Neural crest cell (in vitro differentiated cells): Measurements from ENCODE around the gene PSMA1. TPM values are rescaled to one million over a fixed set of nuclear protein-coding genes. Genes with fewer than 3 reads are reported as not detected.
"Not testable (repeated sequence)": the region's sequence is repeated elsewhere in the genome, so short reads cannot be mapped to it uniquely, and the experiment has no call there.

Source experiments
- DNase-seq: peaks from one replicate; pipeline ENCODE4 v3.0.0; 2021; ENCODE audit warnings: low read depth, mixed read lengths, low spot score
- H3K27ac Mint-ChIP-seq: one replicate; pipeline ENCODE4 v1.8.0; 2021; ENCODE audit warnings: mild to moderate bottlenecking, mixed read lengths; ENCODE audit not compliant: unreplicated experiment
- H3K27me3 Mint-ChIP-seq: 2 replicates; pipeline ENCODE4 v1.8.0; 2021; ENCODE audit warnings: low read depth, mild to moderate bottlenecking, mixed read lengths
- H3K36me3 Mint-ChIP-seq: 2 replicates; pipeline ENCODE4 v1.8.0; 2021; ENCODE audit warnings: low read depth, mild to moderate bottlenecking, mixed read lengths
- H3K4me1 Mint-ChIP-seq: 2 replicates; pipeline ENCODE4 v1.8.0; 2021; ENCODE audit warnings: mixed read lengths
- H3K4me3 Mint-ChIP-seq: one replicate; pipeline ENCODE4 v1.8.0; 2021; ENCODE audit warnings: mild to moderate bottlenecking, mixed read lengths
- H3K9me3 Mint-ChIP-seq: 2 replicates; pipeline ENCODE4 v1.8.0; 2021; ENCODE audit warnings: mixed read lengths
- CTCF ChIP-seq: fragments of 200-600 bp; sonication (generic); conservative IDR thresholded peaks from 2 replicates; pipeline ENCODE4 v1.5.0; 2021; ENCODE audit warnings: antibody characterized with exemption, mild to moderate bottlenecking
- long read RNA-seq: library from polyadenylated mRNA; unstranded; transcript quantifications from one replicate; pipeline ENCODE4 v2.0.0, GENCODE V29; 2020
- total RNA-seq: library from RNA; stranded (reverse); gene quantifications from 2 replicates; pipeline ENCODE4 v1.2.1, GENCODE V29; 2021

PSMA1 gene
- 172 and 190 TPM in 2 replicates for total RNA-seq
- long read RNA-seq, transcript PSMA1-209 (10 exons, 1,527 nt), result minor isoform, 36 of 633 reads
- long read RNA-seq, transcript PSMA1-201 (10 exons, 1,505 nt), result major isoform, 505 of 633 reads
- long read RNA-seq, partial matches to known transcripts, result 7 of 633 reads
- long read RNA-seq, other reads (novel, unspliced or antisense), result 80 of 633 reads

- peaks cover 4% of the 10 kb centered on the region for H3K36me3 Mint-ChIP-seq
- H3K9me3 Mint-ChIP-seq, result no peaks in the 10 kb centered on the region
- peak within 1 kb of the TSS; percentile 98 for H3K27ac Mint-ChIP-seq
- DNase-seq, result peak; percentile 85
- no peaks in the 10 kb centered on the region for H3K27me3 Mint-ChIP-seq
- peak within 1 kb of the TSS; percentile 94 for H3K4me3 Mint-ChIP-seq
- peaks cover 20% of the 10 kb centered on the region for H3K4me1 Mint-ChIP-seq
- peak; percentile 34 for TF ChIP-seq CTCF
These were observed at the start of gene PSMA1 for GRCh38 chr11:14519917-14520746. TSS of gene PSMA1 (minus strand) at chr11:14520386. CDS start at chr11:14520299, 87 bp downstream.

- not testable (repeated sequence) for DNase-seq, H3K27ac Mint-ChIP-seq, H3K27me3 Mint-ChIP-seq, H3K4me1 Mint-ChIP-seq, H3K4me3 Mint-ChIP-seq
- Mint-ChIP-seq H3K9me3 (peaks cover 19% of the 10 kb centered on the region), H3K36me3 (peaks cover 28% of the 10 kb centered on the region)
These were observed 49.3 kb upstream of the PSMA1 start for GRCh38 chr11:14569516-14569915.

GRCh38 chr11:14567064-14567651 is 47.0 kb upstream of the PSMA1 start:
- no peak overlapping the region for H3K4me3 Mint-ChIP-seq
- H3K9me3 Mint-ChIP-seq, result peaks cover 15% of the 10 kb centered on the region
- H3K36me3 Mint-ChIP-seq, result peaks cover 23% of the 10 kb centered on the region
- H3K27me3 Mint-ChIP-seq, result no peaks in the 10 kb centered on the region
- no peak for DNase-seq
- no peak for TF ChIP-seq CTCF
- H3K27ac Mint-ChIP-seq, result no peak overlapping the region
- no peaks in the 10 kb centered on the region for H3K4me1 Mint-ChIP-seq

- Mint-ChIP-seq H3K9me3 (peaks cover 11% of the 10 kb centered on the region), H3K27me3 (no peaks in the 10 kb centered on the region), H3K27ac (no peak overlapping the region), H3K4me1 (no peaks in the 10 kb centered on the region), H3K36me3 (peaks cover 22% of the 10 kb centered on the region), H3K4me3 (no peak overlapping the region)
- no peak for DNase-seq
- no peak for TF ChIP-seq CTCF
These were observed 46.3 kb upstream of the PSMA1 start for GRCh38 chr11:14566331-14567063.

- TF ChIP-seq CTCF, result no peak
- Mint-ChIP-seq H3K27ac (no peak overlapping the region), H3K36me3 (peaks cover 19% of the 10 kb centered on the region), H3K9me3 (peaks cover 10% of the 10 kb centered on the region), H3K4me3 (no peak overlapping the region), H3K4me1 (no peaks in the 10 kb centered on the region), H3K27me3 (no peaks in the 10 kb centered on the region)
- no peak for DNase-seq
These were observed 45.7 kb upstream of the PSMA1 start for GRCh38 chr11:14565845-14566244.
